ENCODE data around the gene OGFRL1.

OGFRL1 gene

DNA sequence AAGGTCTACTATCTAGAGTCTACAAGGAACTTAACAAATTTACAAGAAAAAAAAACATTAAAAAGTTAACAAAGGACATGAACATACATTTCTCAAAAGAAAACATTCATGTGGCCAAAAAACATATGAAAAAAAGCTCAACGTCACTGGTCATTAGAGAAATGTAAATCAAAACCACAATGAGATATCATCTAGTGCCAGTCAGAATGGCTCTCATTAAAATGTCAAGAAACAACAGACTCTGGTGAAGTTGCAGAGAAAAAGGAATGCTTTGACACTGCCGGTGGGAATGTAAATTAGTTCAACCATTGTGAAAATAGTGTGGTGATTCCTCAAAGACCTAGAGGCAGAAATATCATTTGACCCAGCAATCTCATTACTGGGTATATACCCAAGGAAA is 48.3 kb downstream of the OGFRL1 start:
- DNase-seq, result no peak

GRCh38 chr6:71338540-71339316 is 50.1 kb downstream of the OGFRL1 start:
- no peak for DNase-seq

- no peak for DNase-seq
These were observed 54.2 kb downstream of the OGFRL1 start for GRCh38 chr6:71342772-71343171.

- DNase-seq, result no peak
These were observed 57.1 kb downstream of the OGFRL1 start for GRCh38 chr6:71345476-71346333.

DNA sequence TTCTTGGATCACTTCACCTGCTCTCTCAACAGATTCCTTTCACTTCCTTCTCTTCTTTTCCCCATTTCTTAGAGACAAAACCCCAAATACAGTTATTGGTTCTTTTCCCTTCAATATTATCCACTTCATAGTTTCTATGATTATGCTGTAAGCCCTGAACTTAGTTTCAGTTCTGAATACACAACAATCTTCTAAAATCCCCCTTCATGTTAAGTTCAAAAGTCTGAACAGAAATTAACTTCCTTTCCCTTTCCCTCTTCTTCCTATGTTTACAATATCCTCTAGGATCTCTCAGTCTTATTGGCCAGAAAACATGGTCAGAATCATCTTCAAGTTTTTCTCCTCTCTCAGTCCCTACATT is 57.7 kb downstream of the OGFRL1 start:
- DNase-seq, result no peak

DNA sequence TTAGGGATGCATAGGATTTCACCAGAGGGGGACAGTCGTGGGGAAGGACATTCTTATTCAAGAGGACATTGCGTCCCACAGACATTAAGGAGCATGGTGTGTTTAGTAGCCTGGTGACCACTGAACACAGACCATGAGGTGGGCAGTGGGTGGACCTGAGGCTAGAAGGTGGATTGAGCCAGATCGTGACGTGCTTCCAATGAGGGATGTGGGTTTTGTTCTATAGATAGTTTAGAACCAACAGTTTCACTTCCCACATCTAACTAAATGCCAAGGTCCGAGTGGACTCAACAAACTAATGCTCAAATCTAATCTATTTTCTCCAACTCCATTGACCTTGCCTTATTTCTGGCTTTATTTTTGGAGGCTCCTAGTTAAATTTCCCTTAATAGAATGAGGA is 58.5 kb downstream of the OGFRL1 start:
- DNase-seq, result no peak

DNA sequence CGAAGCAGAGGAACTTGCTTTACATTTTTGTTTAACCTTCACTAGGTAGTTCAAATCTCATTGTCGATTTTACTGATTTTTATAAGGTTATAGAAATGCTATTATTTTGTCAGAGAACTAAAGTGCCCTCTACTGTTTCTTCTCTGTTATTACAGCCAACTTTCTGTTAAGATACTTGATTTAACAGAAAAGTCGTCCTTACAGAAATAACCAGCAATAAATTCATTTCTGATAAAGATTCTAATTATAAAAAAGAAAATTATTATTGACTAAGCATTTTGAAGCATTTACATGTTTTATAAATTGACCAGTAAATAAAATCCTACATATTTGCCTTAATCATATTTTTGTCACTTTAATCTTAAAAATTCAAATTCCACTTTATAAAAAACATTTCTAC is 60.8 kb downstream of the OGFRL1 start:
- DNase-seq, result no peak

GRCh38 chr6:71349976-71350615 is 61.5 kb downstream of the OGFRL1 start:
- no peak for DNase-seq

DNA sequence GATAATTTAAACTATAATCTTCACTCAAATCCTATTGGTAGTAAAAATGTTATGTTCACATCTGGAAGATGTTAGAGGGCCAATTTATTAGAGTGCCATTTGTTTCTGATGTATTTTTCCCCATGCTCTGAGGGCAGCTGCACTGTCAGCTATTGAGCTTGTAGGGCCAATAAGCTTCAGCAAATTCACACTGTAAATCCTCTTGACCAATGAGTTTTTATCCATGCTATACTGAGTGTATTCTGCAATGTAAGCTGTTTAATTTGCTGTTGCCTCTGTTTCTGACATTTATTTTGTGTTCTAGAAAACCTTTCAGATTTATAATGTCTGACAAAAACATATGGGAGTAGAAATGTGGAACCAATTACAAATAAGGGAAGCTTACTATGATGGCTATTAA is 62.6 kb downstream of the OGFRL1 start:
- no peak for DNase-seq
